GM18870 (cell line): ENCODE data around the gene USH2A.

ENCODE experiments used
- ATAC-seq: cut with Tn5 transposase; IDR thresholded peaks from one replicate; pipeline ENCODE4 v1.9.1; 2021; ENCODE audit warnings: moderate library complexity; ENCODE audit not compliant: unreplicated experiment

USH2A gene

DNA sequence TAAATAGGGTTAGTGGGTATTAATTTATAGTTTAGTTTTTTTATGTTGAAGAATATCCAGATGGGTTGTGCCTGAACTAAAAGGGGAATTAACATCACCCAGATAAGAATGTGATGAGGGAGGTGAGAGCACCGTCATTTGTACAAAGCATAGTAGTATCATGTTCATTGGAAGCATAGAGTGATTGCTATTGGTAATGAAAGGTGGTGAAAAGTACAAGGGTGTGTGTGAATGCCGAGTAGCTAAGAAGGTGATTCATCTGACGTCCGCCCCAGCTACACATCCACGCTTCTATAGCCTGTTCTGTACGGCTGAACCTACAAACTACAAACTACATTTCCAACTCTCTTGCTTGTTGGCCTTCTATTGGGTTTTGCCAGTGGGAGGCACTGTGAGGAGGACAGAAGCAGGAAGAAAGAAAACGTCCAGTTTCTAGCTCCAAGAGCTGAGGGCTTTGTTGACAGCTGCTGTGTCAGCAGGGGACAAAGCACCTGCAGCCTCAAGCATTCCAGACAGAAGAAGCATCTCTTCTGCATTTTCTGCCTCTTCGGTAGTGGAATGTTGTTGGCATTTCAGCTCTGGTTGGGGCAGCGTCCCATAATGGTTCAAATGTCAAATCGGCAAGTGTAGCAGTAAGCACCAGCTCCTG is 451.3 kb downstream of the USH2A start:
- no peak for ATAC-seq

DNA sequence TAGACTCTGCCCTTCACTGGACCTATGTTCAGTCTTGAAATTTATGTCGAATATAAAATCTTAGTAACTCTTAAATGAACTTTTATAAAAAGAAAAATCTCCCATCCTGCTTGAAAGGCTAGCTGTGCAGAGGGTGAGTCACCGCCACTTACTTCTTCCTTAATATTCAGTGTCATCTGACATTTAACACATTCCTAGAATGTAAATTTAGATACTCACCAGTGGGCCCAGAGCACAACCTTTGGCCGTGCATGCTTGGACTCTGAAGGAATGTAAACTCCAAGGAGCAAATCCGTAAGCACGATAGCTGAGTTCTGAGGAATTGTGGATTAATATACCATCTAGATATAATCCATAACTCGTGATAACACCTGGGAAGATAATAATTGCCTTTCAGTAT is 452.8 kb downstream of the USH2A start:
- ATAC-seq, result no peak

DNA sequence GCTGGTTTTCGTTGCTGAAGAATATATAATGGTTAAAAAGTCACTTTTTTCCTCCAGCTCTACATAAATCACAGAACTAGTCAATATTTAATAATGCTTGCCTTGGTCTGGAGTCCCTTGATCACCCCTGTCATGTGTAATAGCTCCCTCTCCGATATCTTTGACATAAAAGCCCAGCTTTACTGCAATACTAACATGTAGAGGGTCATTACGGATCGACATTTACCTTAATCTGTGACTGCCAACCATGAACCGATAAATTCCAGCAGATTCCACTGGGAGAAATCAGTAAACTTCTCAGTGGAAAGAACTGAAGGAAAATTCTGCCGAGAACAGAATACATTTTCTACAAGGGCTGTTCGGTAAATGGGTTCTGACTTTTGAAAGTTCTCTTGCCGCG is 459.6 kb downstream of the USH2A start:
- no peak for ATAC-seq

- ATAC-seq, result no peak
Measured at GRCh38 chr1:215963040-215963439, 460.2 kb downstream of the USH2A start.

DNA sequence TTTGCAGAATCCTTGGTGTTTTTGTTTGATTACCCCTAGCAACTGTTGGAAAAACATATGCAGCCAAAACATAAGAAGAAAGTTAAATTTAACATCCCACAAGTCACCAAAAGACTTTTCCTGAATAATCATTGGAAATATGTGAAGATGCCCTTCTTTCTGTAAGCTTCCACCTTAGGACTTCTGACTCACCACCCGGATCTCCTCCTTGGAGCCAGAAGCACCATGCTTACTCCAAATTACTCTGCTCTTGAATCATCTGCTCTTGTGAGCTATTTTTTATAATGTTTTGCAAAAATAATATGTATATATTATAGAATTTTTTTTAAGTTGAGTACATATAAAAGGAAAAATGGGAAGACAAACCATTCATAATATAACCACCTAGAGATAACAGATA is 464.4 kb downstream of the USH2A start:
- no peak for ATAC-seq

GRCh38 chr1:215957663-215958062 is 465.6 kb downstream of the USH2A start:
- no peak for ATAC-seq

DNA sequence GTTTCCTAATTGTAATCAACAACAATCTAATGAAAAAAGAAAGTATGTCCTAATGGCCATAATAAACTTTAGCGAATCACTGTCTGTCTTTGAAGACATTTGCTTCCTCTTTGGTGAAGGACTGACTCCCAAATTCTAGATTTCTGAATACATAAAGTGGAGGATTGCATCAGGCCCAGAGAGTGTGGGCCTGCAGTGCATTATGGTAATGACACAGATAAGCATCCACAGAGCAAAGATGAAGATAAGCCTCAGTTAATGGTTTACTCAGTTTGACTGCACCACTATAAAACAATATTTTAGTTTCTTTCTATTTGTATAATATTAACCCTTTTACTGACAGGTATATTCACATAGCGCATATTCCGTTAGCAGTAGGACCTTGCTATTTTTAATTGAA is 490.7 kb downstream of the USH2A start:
- no peak for ATAC-seq

DNA sequence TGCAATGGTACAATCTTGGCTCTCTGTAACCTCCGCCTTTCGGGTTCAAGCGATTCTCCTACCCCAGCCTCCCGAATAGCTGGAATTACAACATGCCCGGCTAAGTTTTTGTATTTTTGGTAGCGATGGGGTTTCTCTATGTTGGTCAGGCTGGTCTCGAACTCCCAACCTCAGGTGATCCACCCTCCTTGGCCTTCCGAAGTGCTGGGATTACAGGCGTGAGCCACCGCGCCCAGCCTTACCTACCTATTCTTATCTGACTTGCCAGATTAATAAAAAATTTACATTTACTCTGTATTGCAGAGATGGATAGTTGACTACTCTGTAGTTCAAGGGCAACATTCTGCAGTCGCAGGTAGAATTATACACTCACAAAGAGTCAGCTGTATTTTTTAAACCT is 496.6 kb downstream of the USH2A start:
- ATAC-seq, result no peak

- ATAC-seq, result no peak
Measured at GRCh38 chr1:215923129-215923824, 500.0 kb downstream of the USH2A start.

- ATAC-seq, result no peak
Measured at GRCh38 chr1:215911406-215911968, 511.8 kb downstream of the USH2A start.

DNA sequence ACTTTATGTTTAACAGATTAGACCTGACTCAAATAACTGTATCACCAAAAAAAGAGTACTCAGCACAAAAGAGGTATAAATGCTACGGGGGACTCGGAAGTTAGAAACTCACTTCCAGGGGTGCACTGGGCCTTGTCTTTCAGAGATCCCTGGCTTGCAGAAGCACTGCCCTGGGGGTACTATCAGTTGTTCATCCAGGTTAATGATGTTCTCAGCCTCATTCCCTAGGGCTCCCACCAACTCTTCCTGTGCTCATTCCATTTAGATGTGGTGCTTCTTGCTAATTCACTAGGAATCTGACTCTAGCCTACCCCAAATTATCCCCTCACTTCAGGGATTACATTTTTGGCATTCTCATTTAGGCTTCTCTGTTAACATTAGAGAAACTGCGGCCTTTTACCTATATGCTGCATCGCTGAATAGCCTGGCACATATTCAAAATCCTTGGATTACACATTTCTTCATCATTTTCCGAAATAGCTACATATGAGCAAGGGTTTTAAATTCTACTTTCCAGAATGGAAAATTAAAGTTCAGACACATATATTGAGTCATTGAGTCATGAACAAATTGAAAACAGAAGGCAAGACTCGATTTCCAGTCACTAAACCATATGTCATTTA is 517.6 kb downstream of the USH2A start:
- ATAC-seq, result no peak

DNA sequence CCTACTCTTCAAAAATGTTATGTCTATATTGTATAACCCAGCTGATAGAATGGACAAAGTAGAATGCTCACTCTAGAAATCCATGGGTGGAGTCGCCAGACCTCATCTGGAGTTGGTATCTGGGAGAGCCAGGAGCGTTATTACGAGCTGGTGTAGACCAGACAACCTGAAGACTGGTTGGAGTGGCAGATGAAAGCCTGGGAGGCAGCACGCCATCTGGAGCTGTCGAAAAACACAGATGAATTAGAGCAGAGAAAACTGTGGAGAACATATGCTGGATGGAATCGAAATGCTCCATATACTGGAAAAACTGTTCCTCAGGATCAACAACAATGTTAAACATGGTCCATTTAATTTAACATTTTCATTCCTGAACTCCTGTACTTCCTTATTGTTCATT is 522.6 kb downstream of the USH2A start:
- no peak for ATAC-seq

DNA sequence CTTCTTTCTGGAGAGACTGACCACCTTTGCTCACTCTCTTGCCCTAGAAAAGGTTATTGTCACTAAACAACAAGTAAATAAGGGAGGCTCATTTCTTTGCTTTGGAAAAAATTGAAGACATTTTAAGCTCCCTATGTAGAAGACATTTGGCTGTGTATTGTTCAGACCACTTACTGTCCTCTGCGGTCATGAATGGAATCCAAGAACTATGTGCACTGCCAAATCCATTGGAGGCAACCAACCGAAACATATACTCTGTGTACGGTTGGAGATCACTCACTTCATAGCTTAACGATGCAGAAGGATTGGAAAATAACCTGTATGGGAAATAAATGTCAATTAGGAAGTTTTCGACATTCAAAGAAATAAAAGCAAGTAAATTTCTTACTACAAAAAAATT is 523.3 kb downstream of the USH2A start:
- no peak for ATAC-seq

- ATAC-seq, result no peak
Measured at GRCh38 chr1:215895893-215896292, 527.4 kb downstream of the USH2A start.

DNA sequence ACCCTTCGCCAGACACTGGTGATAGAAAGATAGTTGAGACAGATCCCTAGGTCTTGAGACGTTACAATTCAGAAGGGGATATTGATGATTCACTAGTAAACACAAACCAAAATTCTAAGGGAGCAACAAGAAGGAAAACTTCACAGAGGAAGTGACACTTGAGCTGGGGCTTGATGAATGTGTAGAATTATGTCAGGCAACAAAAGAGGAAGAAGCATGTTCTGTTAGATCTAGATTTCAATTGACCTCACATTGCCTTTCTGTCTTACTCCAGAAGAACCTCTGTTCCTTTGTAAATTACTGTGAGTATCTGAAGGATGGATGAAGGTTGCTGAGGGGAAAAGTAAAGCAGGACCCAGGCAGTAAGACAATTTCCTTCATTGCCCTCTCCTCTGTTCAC is 528.0 kb downstream of the USH2A start:
- ATAC-seq, result no peak

DNA sequence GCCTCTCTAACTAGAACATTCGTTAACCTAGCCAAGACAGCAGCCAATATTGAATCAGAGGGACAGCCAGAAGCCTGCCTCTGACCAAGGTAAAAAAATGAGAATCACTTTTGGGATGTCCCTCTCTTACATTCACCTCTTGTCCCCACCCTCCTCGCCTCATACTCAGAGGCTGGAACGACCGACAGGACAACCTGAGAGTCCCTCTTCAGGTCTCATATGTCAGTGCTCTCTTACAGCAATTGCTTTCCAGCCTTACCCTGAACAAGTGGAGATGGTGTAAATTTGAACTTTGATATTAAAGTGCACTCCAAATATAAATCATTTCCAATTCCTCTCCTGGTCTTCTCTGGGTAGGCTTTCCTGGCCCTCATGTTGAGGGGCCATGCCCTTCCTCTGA is 528.6 kb downstream of the USH2A start:
- no peak for ATAC-seq

DNA sequence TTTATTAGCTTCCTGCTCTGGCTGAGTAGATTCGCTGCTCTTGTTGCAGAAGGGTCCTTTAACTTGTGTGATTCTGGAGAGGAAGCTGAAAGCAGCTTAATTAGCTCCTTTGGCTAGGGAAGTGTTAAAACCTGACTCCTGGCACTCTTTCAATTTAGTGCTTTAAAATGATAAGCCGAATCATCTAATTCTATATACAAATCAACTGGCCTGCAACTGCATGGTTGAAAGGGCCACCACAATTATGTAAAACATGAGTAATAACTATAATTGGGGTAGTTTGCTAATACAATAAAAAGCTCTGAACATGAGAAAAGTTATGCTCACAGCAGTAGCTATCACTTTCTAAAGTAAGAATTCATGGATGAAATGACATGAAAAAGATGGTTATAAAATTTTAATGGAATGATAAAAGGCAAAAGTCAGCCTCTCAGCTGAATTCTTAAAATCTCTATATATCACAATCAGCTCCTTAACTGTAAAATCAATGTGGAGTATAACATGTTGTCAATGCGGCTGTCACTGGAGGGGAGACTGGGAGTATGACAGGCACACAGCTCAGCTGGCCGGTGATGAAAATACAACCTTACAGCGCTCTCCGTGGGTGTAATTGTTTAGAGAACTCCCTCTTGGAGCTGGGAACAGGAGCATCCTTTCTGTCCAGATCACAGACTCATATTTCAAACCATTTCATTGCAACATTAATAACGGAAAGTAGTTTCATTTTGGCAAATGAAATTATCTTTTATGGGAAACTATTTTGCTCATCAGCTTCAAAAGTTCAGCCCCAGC is 531.8 kb downstream of the USH2A start:
- no peak for ATAC-seq

- peak; percentile 73 for ATAC-seq
Measured at GRCh38 chr1:215890438-215890837, 532.8 kb downstream of the USH2A start.

DNA sequence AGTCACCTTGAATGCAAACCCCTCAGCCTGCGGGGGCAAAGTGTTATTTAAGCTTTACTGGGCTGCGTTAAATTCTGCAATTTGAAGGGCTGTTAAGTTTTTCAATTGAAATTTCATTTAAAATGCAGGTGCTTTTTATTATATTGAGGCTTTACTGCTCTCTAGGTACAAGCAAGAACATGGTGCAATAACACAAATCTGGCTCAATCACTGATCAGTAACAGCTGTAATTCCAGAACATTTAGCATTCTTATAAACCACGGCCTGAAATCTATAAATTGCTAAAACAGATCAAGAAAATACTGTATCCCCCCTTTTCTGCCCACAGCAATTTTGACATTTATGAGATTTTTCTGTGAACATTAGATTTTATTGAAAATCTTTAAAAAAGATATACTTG is 533.4 kb downstream of the USH2A start:
- no peak for ATAC-seq

DNA sequence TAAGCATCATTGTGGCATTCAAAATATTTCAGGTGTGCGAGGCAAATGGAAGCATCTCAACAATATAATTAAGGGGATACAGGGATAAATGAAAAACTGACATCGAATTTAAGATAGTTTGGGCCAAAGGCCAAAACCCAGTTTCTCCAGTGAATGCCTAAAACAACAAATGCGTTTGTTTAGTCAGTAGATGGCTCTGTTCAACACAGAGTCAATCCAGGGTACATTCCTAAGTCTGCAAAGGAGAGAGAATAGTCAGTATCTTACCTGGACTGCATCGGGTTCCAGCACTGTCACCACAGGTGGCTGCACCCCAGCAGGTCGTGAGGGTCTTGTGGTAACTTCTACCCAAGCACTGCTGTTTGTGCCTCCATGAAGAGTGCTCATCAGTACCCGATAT is 535.1 kb downstream of the USH2A start:
- no peak for ATAC-seq

GRCh38 chr1:215887627-215888026 is 535.6 kb downstream of the USH2A start:
- no peak for ATAC-seq
